ENCODE data around the gene MAP3K14.

The MAP3K14 gene

DNA sequence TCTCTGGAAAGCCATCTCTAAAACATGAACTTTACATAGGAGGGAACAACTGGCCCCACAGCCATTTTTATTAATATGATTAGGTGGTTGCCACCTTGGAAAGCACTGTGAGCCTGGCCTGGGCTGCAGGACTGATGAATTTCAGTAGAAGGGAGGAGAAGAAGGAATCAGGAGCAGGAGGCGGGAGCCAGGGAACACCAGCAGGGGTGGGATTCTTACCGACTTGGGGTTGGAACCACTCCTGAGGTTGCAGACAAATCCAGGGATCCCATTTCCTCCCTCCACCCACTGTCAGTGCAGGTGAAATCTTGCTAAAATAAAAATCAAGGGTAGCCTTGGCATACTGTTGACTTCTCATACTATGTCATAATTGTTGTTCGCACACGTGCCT is 16.9 kb upstream of the MAP3K14 start:
- peak overlapping the region; percentile 94 for H3K27ac Mint-ChIP-seq
- peaks cover 0 to 3% of the 10 kb centered on the region in 2 donors for H3K9me3 Mint-ChIP-seq
- peaks cover 47 to 64% of the 10 kb centered on the region in 2 donors for H3K4me1 Mint-ChIP-seq
- no peaks in the 10 kb centered on the region for H3K27me3 Mint-ChIP-seq
- no peaks in the 10 kb centered on the region for H3K36me3 Mint-ChIP-seq
- DNase-seq, result no peak
- peak; percentile 13 to 23 for ATAC-seq (replicated peaks)
- H3K4me3 Mint-ChIP-seq, result peak overlapping the region; percentile 64 to 72

DNA sequence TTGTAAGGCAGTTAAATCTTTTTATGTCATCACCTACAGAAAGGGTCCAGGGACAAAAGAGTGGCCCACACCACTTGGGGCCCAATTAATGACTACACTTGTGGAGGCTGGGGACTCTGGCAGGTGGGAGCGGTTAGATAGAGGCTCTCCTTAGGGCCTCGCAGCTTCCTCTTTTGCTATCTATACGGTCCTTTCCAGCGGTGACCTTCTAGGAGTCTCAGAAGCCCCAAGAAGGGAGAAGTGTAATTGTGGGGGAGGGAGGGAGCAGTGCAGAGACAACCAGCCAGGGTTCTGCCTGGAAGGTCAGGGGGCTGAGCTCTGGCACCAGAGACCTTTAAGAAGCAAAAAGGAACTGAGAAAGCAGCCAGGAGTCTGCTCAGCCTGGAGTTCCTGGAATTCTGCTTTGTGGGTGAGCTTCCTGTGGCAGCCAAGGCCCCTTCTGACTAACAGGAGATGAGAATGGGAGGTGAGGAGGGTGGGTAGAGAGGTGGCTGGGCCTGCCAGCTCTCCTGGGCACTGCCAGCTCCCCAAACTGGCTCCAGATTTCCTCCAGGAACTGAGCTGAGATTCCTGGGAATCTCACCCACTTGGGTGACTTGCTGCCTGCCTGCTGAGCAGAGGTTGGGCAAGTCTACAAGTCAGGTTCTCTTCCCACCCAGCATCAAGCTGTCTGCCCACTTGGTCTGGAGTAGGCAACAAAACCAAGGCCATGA is 16.3 kb upstream of the MAP3K14 start:
- Mint-ChIP-seq H3K27me3 (no peaks in the 10 kb centered on the region), H3K4me3 (peak overlapping the region; percentile 64 to 72), H3K9me3 (peaks cover 0 to 3% of the 10 kb centered on the region in 2 donors), H3K4me1 (peaks cover 47 to 63% of the 10 kb centered on the region in 2 donors), H3K36me3 (no peaks in the 10 kb centered on the region), H3K27ac (peak overlapping the region; percentile 94)
- ATAC-seq (replicated peaks) (peak; percentile 94 to 95), DNase-seq (peak; percentile 87)

DNA sequence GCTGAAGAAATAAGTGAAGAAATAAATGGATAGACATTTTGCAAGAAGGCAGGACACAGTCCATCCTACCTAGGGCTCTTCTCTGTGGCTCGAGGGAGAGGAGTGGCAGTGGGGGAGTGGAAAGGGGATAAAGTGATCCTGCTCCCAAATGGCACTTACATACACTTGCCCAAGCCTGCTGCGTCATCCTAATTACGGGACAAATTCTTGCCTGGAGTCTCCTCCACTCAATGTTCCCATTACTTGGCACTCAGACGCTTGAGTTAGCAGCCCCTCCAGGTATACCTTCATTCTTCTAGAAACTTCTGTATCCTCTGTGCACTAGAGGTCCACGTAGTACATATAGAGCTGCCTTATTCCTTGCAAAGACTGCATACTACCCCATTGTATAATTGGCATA is 15.7 kb upstream of the MAP3K14 start:
- Mint-ChIP-seq H3K27me3 (no peaks in the 10 kb centered on the region), H3K4me3 (peak overlapping the region; percentile 64 to 72), H3K27ac (peak overlapping the region; percentile 94), H3K4me1 (peaks cover 45 to 56% of the 10 kb centered on the region in 2 donors), H3K9me3 (peaks cover 0 to 3% of the 10 kb centered on the region in 2 donors), H3K36me3 (no peaks in the 10 kb centered on the region)
- ATAC-seq (replicated peaks) (no peak), DNase-seq (no peak)

DNA sequence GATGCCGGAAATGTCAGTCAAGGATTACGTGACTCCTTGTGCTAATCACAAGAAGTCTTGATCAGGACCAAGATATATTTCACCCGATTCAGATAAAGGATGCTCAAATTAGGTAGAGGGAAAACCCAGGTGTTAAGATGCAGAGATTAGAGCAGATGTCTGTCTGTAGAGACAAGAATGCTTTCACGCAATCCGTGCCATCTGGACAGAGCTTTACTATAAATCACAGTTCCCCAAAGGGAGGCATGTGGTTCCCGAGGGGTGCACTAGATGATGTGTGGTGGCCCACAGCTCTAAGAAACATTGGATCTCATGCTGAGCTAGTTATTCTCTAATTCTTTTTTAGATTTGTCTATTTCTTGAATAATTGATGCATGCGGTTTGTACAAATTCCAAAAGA is 9.8 kb upstream of the MAP3K14 start:
- Mint-ChIP-seq H3K4me1 (peaks cover 23 to 28% of the 10 kb centered on the region in 2 donors), H3K27me3 (peaks cover 0 to 4% of the 10 kb centered on the region in 2 donors), H3K36me3 (no peaks in the 10 kb centered on the region), H3K4me3 (no peak overlapping the region), H3K9me3 (no peaks in the 10 kb centered on the region), H3K27ac (no peak overlapping the region)
- DNase-seq, result no peak
- ATAC-seq (replicated peaks), result peak; percentile 62 to 74

DNA sequence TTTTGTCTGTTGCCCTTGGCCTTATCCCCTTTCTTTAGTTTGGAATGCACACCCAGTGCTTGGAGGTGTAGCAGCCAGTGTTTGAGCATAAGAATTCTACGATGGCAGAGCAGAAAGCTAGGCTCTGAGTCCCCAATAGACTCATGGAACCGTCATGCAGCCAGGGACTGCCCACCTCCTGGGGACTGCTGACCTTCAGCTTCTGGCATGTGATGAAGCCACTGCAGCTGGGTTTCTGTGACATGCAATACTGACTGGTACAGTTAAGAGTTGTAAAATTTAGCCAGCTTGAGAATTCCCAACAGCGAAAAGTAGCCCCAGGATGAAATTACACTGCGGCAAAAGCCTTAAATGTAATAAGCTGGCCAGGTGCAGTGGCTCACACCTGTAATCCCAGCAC is 9.0 kb upstream of the MAP3K14 start:
- ATAC-seq (replicated peaks) (no peak), DNase-seq (no peak)
- Mint-ChIP-seq H3K27me3 (peaks cover 0 to 4% of the 10 kb centered on the region in 2 donors), H3K9me3 (no peaks in the 10 kb centered on the region), H3K27ac (peak overlapping the region; percentile 75), H3K4me3 (no peak overlapping the region), H3K4me1 (peaks cover 30 to 35% of the 10 kb centered on the region in 2 donors), H3K36me3 (no peaks in the 10 kb centered on the region)

DNA sequence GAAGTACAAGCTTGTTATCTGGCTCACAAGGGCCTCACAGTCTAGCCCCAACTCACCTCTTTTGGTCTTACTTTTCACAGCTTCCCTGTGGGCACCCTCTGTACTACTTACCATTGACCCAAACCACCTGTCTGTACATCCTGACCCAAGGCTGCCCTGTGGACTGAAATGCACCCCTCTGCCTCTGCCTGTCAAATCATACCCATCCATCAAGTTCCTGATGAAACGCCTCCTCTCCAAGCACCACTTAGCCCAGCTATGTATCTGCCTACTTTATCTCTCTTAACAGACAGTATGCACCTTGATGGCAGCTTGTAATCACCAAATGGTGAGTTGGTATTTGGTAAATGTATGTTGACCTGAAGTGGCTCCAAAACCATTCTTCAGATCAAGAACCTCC is 7.5 kb upstream of the MAP3K14 start:
- ATAC-seq (replicated peaks) (no peak), DNase-seq (no peak)
- no peaks in the 10 kb centered on the region for H3K9me3 Mint-ChIP-seq
- H3K27ac Mint-ChIP-seq, result peak overlapping the region; percentile 27
- peaks cover 0 to 4% of the 10 kb centered on the region in 2 donors for H3K27me3 Mint-ChIP-seq
- no peak overlapping the region for H3K4me3 Mint-ChIP-seq
- H3K4me1 Mint-ChIP-seq, result peaks cover 33 to 39% of the 10 kb centered on the region in 2 donors
- H3K36me3 Mint-ChIP-seq, result no peaks in the 10 kb centered on the region

DNA sequence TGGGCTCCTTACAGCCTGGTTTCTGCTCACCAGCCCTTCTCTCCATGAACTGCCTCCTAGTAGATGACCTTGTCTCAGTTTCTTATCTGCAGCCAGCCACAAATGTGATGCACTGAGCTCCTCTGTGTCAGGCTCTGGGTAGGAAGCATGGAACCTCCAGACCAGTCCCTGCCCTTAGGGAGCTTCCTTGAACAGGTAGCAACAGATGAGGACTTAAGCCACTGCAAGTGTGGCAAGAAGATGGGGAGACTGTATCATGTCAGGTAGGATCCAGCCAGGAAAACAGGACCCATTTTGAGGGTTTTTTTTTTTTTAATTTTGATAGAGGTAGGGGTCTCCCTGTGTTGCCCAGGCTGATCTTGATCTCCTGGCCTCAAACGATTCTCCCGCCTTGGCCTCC is 5.3 kb upstream of the MAP3K14 start:
- no peak overlapping the region for H3K4me3 Mint-ChIP-seq
- peaks cover 44 to 56% of the 10 kb centered on the region in 2 donors for H3K4me1 Mint-ChIP-seq
- no peaks in the 10 kb centered on the region for H3K9me3 Mint-ChIP-seq
- peaks cover 0 to 4% of the 10 kb centered on the region in 2 donors for H3K27me3 Mint-ChIP-seq
- no peak for DNase-seq
- peaks cover 2% of the 10 kb centered on the region in 2 donors for H3K36me3 Mint-ChIP-seq
- no peak for ATAC-seq (replicated peaks)
- H3K27ac Mint-ChIP-seq, result no peak overlapping the region

DNA sequence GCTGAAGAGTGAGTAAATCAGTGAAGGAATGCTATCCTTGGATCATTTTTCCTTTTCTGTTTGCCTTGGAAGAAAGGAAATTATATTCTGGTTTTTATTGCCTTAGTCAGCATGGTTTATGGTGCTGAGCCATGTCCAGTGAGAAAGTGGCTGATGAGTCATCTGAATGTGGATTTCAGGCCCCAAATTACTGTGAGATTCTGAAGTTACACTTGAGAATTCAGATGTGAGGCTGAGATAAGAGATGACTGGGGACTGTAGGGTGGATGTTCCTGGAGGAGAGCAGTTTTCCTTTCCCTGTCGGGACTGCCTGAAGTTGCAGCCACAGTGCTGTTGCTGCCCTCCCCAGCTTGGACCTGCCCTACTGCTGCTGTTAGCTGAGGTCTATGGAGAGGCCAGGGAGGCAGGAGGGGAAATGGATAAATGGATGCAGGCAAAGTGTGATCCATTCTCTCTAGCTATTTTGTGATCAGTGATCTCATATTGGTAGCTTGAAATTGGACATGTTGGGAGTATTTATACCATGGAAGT is 4.2 kb upstream of the MAP3K14 start:
- peak overlapping the region; percentile 53 for H3K27ac Mint-ChIP-seq
- no peak for ATAC-seq (replicated peaks)
- H3K27me3 Mint-ChIP-seq, result peaks cover 0 to 4% of the 10 kb centered on the region in 2 donors
- no peaks in the 10 kb centered on the region for H3K9me3 Mint-ChIP-seq
- DNase-seq, result no peak
- H3K4me3 Mint-ChIP-seq, result no peak overlapping the region
- H3K4me1 Mint-ChIP-seq, result peaks cover 42 to 49% of the 10 kb centered on the region in 2 donors
- peaks cover 7 to 10% of the 10 kb centered on the region in 2 donors for H3K36me3 Mint-ChIP-seq

DNA sequence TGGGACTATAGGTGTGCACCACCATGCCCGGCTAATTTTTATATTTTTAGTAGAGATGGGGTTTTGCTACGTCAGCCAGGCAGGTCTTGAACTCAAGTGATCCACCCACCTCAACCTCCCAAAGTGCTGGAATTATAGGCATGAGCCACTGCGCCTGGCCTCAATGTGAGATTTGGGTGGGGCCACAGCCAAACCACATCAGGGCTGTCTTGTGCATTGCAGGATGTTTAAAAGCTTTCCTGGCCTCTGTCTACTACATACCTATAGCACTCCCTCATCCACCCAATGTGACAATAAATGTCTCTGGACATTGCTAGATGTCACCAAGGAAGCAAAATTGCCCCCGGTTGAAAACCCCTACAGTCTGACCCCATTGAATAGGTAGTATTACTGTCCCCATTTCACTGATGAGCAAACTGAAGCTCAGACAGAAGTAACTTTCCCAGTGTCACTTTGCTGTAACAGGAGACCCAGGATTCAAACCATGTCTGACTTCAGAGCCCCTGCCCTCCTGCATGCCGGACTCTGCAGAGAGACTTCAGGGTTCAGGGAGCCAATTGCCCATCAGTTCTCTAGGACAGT is 3.6 kb upstream of the MAP3K14 start:
- peaks cover 40 to 44% of the 10 kb centered on the region in 2 donors for H3K4me1 Mint-ChIP-seq
- H3K9me3 Mint-ChIP-seq, result no peaks in the 10 kb centered on the region
- H3K36me3 Mint-ChIP-seq, result peaks cover 13 to 16% of the 10 kb centered on the region in 2 donors
- H3K27me3 Mint-ChIP-seq, result peaks cover 0 to 4% of the 10 kb centered on the region in 2 donors
- no peak for DNase-seq
- H3K27ac Mint-ChIP-seq, result no peak overlapping the region
- H3K4me3 Mint-ChIP-seq, result no peak overlapping the region
- ATAC-seq (replicated peaks), result no peak

DNA sequence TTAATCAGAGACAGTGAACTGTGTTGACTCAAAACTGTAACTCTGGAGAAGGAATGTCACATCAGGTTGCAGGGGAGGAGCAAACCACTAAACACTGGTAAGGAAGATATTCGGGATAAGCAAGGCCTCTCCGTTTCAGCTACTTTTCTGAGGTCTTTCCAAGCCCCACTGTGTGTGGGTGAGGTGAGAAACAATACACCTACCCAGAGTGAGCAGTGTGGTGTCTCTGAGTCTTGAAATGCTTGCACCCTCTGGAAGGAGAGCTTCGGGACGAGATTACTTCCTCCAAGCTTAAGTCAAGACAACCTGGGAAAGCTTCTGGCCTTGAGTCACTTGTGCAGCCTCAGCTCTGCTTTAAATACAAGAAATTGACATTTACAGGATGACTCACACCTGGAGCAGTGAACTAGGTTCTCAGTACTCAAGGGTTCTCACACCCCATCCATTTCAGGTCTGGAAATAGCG is 2.5 kb upstream of the MAP3K14 start:
- peaks cover 25 to 28% of the 10 kb centered on the region in 2 donors for H3K36me3 Mint-ChIP-seq
- H3K27ac Mint-ChIP-seq, result peak overlapping the region; percentile 82
- H3K27me3 Mint-ChIP-seq, result peaks cover 0 to 3% of the 10 kb centered on the region in 2 donors
- DNase-seq, result no peak
- H3K9me3 Mint-ChIP-seq, result no peaks in the 10 kb centered on the region
- H3K4me1 Mint-ChIP-seq, result peaks cover 40 to 52% of the 10 kb centered on the region in 2 donors
- ATAC-seq (replicated peaks), result no peak
- peak overlapping the region; percentile 32 to 74 for H3K4me3 Mint-ChIP-seq

DNA sequence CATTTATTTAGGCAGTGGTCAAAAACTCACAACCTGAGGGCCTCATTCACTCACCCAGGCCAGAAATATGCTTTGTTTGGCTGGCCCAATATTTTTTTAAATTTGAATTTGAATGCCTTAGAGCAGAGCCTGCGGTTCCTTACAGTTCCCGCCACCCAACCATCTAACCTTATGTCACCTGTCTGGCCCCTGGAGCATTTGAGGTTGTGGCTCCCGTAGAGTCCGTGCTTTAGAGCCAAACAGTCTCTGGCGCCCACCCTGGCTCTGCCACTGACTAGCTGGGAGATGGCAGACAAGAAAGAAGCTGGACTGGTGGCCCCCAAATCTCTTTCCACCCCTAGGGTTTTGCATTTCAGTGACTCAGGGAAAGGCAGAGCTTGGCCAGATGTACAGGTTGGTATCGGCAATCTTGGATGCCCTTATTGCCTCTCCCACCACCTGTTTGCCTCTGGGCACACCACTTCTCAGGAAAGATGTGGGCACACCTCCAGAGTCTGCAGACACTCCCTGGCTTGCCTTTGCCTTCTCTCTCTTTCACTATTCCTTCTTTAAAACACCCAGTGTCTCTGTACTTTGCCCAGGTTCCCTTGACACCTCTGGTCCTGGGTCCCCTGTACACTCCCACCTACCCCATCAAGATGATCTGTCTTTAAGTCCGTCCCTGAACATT is 1.9 kb upstream of the MAP3K14 start:
- Mint-ChIP-seq H3K4me3 (peak overlapping the region; percentile 32 to 74), H3K27me3 (no peaks in the 10 kb centered on the region), H3K9me3 (no peaks in the 10 kb centered on the region), H3K4me1 (peaks cover 42 to 58% of the 10 kb centered on the region in 2 donors), H3K36me3 (peaks cover 30 to 33% of the 10 kb centered on the region in 2 donors), H3K27ac (peak overlapping the region; percentile 82)
- DNase-seq, result no peak
- no peak for ATAC-seq (replicated peaks)

DNA sequence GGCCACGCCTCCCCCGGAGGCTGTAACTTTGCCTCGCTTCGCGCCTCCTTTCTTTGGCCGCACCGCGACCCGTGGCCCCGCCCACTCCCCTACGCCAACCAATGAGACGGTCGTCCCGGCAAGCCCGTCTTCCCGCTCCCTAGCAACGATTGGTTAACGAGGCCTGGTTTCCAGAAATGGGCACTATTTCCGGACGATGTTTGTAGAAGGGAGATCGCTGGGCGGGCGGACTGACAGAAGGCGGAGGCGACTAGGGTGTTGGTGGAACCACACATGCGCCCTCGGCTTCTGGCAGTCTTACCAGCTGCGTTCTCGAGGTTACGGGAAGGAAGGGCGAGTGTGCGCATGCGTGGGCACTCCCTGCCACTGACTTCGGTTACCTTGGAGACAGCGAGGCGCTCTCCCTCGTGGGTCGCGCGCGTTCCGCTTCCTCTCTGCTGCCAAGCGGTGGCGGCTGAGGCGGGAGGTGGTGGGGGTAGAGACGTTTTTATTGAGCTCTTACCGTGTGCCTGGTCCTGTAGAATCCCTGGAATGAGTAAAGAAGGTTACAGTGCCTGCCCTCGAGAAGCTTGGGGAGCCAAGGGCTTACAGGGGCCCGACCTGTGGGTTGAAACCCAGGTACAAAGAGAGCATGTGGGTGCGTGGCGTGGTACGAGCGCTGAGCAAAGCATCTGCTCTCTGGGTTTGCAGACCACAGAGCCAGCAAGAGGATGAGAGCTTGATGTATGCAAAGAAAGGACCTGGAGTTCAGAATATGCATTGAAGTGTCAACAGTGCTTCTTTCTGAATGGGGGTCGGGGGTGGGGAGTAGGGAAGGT is 500 bp upstream of the MAP3K14 start:
- Mint-ChIP-seq H3K36me3 (peaks cover 38 to 46% of the 10 kb centered on the region in 2 donors), H3K4me1 (peaks cover 51 to 67% of the 10 kb centered on the region in 2 donors), H3K27me3 (no peaks in the 10 kb centered on the region), H3K27ac (peak overlapping the region; percentile 98), H3K9me3 (no peaks in the 10 kb centered on the region), H3K4me3 (peak overlapping the region; percentile 88 to 90)
- ATAC-seq (replicated peaks) (peak; percentile 78 to 79), DNase-seq (peak; percentile 100)

DNA sequence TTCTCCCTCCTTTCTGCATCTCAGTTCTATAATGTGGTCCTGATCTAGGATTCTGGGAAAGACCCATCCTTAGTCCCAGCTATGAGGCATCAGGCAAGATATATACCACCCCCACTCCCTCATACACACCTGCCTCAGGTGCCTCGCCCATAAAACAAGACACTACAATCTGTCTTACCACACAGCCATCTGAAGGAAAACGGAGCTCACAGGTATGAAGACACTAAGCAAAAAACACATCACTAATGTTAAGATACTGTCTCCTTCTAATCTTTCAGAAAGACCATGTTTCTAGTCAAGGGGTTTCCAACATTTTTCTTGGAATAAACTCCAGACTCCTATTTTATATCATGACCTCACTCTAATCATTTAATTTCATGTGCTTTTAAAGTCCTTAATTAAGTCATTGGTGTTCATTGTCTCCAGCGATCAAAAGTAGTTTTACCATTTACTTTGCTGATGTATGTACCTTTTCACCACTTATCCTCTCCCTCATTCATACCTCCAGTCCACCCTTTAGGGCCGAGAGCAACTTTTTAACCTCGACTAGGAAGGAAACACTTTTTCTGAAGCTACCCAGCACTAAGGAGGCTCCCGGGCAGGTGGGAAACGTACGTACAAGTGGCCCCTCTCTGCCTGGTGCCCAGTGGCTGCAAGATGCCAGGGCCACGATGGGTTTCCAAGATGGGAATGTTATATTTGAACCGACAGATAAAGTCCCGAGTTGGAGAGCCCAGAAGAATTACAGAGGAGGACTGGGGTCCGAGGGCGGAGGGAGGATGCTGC is 979 bp downstream of the MAP3K14 start:
- H3K36me3 Mint-ChIP-seq, result peaks cover 51 to 57% of the 10 kb centered on the region in 2 donors
- H3K27me3 Mint-ChIP-seq, result no peaks in the 10 kb centered on the region
- peak overlapping the region; percentile 88 to 94 for H3K4me3 Mint-ChIP-seq
- no peak for DNase-seq
- peaks cover 52 to 68% of the 10 kb centered on the region in 2 donors for H3K4me1 Mint-ChIP-seq
- H3K27ac Mint-ChIP-seq, result peak overlapping the region; percentile 97
- ATAC-seq (replicated peaks), result no peak
- H3K9me3 Mint-ChIP-seq, result no peaks in the 10 kb centered on the region

Measured in stimulated activated naive B cell treated with anti-CD40 and anti-IgM and Interleukin-4, amounts not matched to agents 10 μg/mL and 1 μg/mL and 100 μg/mL, for 72 hours (primary cell).